Measurements from ENCODE around the gene OASL.

DNA sequence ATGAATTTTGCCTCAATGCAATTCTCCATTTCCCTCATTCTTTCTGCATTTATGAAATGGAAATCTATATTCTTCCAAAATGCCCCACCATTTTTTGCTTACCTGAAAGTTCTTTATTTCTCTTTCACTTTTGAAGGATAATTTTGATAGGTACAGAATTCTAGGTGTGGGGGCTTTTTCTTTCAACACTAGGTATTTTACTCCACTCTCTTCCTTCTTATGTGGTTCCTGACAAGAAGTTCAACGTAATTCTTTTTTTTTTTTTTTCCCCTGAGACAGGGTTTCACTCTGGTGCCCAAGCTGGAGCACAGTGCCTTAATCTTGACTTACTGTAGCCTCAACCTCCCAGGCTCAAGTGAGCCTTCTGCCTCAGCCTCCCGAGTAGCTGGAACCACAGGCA is 26.3 kb upstream of the OASL start:
- TF ChIP-seq, protein P1, sequence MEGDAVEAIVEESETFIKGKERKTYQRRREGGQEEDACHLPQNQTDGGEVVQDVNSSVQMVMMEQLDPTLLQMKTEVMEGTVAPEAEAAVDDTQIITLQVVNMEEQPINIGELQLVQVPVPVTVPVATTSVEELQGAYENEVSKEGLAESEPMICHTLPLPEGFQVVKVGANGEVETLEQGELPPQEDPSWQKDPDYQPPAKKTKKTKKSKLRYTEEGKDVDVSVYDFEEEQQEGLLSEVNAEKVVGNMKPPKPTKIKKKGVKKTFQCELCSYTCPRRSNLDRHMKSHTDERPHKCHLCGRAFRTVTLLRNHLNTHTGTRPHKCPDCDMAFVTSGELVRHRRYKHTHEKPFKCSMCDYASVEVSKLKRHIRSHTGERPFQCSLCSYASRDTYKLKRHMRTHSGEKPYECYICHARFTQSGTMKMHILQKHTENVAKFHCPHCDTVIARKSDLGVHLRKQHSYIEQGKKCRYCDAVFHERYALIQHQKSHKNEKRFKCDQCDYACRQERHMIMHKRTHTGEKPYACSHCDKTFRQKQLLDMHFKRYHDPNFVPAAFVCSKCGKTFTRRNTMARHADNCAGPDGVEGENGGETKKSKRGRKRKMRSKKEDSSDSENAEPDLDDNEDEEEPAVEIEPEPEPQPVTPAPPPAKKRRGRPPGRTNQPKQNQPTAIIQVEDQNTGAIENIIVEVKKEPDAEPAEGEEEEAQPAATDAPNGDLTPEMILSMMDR (IDR thresholded peaks at IDR 0.05): no peak
- no peak for TF ChIP-seq POLR2A (IDR thresholded peaks at IDR 0.05)

Data from body of pancreas (tissue), 4 donors.